Fibroblast of pulmonary artery (primary cell): ENCODE data around the gene C10orf90.

Experiments used
- DNase-seq: peaks from one replicate; pipeline ENCODE4 v3.0.0-alpha.2; 2010; ENCODE audit warnings: low read depth
- H3K4me3 ChIP-seq: replicated peaks from 2 replicates; pipeline ENCODE4 v1.5.1; 2011; ENCODE audit warnings: low read depth, mild to moderate bottlenecking, control low read depth, low read length, moderate library complexity
- TF ChIP-seq, protein P1 (sequence below): IDR thresholded peaks from 2 replicates; pipeline ENCODE4 v1.5.1; 2011; ENCODE audit warnings: mild to moderate bottlenecking, control low read depth, low read length, inconsistent platforms; ENCODE audit errors: missing control alignments

The C10orf90 gene

DNA sequence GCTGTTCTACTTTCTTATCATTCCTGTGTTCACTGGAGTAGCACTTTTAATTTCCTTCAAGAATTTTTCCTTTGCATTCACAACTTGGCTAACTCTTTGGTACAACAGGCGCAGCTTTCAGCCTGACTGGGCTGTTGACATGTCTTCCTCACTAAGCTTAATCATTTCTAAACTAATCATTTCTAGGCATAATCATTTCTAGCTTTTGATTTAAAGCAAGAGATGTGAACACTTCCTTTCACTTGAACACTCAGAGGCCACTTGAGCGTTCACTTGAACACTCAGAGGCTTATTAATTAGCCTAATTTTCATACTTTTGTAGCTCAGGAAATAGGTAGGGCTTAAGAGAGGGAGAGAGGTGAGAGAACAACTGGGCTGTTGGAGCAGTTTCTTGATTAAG is 15.9 kb downstream of the C10orf90 start:
- TF ChIP-seq, protein P1, sequence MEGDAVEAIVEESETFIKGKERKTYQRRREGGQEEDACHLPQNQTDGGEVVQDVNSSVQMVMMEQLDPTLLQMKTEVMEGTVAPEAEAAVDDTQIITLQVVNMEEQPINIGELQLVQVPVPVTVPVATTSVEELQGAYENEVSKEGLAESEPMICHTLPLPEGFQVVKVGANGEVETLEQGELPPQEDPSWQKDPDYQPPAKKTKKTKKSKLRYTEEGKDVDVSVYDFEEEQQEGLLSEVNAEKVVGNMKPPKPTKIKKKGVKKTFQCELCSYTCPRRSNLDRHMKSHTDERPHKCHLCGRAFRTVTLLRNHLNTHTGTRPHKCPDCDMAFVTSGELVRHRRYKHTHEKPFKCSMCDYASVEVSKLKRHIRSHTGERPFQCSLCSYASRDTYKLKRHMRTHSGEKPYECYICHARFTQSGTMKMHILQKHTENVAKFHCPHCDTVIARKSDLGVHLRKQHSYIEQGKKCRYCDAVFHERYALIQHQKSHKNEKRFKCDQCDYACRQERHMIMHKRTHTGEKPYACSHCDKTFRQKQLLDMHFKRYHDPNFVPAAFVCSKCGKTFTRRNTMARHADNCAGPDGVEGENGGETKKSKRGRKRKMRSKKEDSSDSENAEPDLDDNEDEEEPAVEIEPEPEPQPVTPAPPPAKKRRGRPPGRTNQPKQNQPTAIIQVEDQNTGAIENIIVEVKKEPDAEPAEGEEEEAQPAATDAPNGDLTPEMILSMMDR, result no peak
- no peak for DNase-seq

DNA sequence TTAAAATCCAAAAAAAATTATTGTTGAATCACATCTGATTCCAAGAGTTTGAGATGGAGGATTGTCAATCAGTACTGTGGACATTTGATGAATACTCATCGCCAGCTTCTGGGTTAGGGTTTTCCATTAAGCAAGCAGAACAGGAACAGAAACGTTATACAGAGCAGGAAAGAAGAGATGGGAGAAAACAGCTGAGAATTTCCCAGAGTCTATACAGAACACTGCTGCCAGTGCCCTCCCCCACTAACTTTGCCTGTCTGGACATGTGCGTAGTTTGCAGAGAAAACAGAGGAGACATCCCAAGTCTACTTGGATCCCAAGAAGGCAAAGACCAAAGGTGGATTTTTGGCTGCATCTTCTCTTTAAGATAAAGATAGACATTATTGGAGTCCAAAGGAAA is 19.0 kb downstream of the C10orf90 start:
- TF ChIP-seq, protein P1, result no peak
- no peak for DNase-seq
- no peak overlapping the region for H3K4me3 ChIP-seq

More for the DNA sequence above, 15.9 kb downstream of the C10orf90 start:
- H3K4me3 ChIP-seq, result no peak overlapping the region

DNA sequence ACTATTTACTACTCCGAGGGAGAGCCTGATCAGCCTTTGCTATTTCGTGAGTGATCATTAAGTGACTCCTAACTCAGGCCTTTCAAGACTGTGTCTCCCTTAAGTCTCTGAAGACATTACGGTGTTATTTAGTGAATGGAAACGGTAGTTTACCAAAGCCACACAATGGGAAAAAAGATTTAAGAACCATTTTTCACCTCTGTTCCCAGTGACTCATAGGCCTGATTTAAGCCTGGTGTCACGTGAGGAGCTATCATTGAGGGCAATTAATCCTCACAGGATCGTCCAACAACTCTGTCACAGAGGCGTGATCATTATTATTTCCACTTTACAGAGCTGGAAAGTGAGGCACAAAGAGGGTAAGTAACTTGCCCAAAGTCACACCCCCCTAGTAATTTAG is 20.3 kb downstream of the C10orf90 start:
- DNase-seq, result no peak
- H3K4me3 ChIP-seq, result no peak overlapping the region
- TF ChIP-seq, protein P1, result no peak

DNA sequence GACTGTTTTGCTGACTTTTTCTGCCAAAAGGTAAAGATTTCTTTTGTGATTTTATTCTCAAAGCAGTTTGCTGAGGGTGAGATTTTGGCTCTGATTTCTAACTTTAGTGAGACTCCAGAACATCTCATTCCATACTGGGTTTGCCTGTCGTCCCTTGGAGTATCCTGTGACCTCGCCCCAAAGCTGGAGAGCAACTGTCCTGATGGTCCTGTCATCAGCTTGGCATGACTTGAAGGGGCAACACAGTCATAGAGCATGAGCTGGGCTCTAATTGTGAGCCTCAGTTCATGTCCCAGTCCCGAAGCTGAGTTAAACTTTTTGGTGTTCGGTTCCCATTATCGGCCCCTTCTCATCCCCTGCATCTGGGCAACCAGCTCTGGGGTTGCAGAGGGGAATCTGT is 23.4 kb downstream of the C10orf90 start:
- H3K4me3 ChIP-seq, result no peak overlapping the region
- TF ChIP-seq, protein P1, result no peak
- no peak for DNase-seq

DNA sequence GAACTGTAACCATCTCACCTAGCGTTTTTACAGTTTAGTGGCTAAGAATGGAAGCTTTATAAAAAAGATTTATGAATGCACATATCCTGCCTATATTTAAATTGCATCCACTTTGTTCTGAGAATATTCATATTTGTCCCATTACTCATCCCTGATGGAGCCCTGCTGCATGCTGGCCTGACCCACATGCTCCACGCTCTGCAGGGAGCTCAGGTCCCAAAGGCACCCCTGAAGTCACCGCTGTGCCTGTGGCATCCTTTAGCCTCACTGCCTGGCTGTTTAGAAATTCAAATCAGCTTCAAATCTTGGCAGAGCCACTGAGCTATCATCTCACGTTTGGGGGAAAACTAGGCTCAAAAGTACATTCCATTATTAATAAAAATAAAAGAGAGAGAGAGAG is 24.4 kb downstream of the C10orf90 start:
- H3K4me3 ChIP-seq, result no peak overlapping the region
- peak; percentile 3 for DNase-seq
- TF ChIP-seq, protein P1, result no peak

DNA sequence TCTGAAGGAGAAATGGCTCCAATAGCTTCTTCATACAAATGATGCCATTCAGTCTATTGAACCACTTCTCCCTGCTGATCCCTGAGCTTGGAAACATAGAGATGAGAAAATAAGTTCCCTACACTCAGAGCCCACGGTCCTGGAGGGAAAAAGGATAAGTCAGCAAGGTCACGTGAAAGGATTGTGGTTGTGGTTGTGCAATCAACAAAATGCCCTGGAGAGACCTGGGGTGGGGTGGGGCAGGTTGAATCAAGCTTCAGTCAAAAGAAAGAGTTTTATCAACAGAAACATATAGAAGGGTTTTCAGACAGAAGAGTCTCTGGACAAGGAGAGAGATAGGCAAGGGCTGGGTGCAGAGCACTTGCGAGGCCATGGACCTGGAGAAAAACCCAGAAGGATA is 30.1 kb downstream of the C10orf90 start:
- no peak for DNase-seq
- TF ChIP-seq, protein P1, result no peak
- H3K4me3 ChIP-seq, result no peak overlapping the region

DNA sequence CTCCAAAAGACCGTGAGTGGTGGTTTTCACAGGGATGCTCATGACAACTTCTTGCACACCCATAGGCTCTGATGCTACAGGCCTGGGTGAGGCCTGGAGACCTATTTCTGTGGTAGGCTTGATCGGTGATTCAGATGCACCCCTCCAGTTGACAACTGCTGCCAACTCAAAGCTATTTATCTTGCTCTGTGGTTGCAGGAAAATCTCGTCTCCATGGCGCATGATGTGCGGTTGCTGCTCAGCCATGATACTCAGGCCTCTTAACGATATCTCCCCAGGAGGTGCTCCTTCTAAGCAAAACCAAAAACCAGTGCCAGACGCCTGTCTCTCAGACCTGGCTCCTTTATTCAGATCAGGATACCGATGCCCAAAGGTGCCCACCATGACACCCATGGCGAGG is 31.4 kb downstream of the C10orf90 start:
- TF ChIP-seq, protein P1, result no peak
- no peak for DNase-seq
- no peak overlapping the region for H3K4me3 ChIP-seq
